IMR-90 (cell line): ENCODE results near the gene CFAP221. TPM values are rescaled to one million over a fixed set of nuclear protein-coding genes. Genes with fewer than 3 reads are reported as not detected.

Source experiments
- ATAC-seq: fragments of 200-7000 bp; cut with Tn5 transposase; 2 replicates; pipeline ENCODE4 v1.9.1; 2020; ENCODE audit warnings: low read depth, mild to moderate bottlenecking, moderate library complexity
- BruUV-seq: library from RNA; stranded (reverse); fragments of 400-500 nt; replicated peaks from 2 replicates; lab custom pipeline; 2021; lab: Mats Ljungman, UMichigan
- CTCF ChIA-PET: fragments of 300-600 bp; formaldehyde crosslinking; extraction: SDS; loops from one replicate; lab custom pipeline; 2021; ENCODE audit warnings: antibody characterized with exemption; lab: Yijun Ruan, JAX
- POLR2A ChIA-PET: fragments of 300-600 bp; sonication (Branson Sonifier 250); formaldehyde crosslinking; loops from one replicate; lab custom pipeline; 2022; ENCODE audit warnings: antibody characterized with exemption; ENCODE audit not compliant: unreplicated experiment; lab: Charles Lee
- DNase-seq: peaks from one replicate; pipeline ENCODE4 v3.0.0; 2013
- H2AFZ ChIP-seq: replicated peaks from 2 replicates; pipeline ENCODE3; 2013; ENCODE audit warnings: low read length, mild to moderate bottlenecking; ENCODE audit not compliant: poor library complexity
- H2AK5ac ChIP-seq: 2 replicates; pipeline ENCODE4 v1.6.1; 2013; ENCODE audit warnings: low read depth, low read length, inconsistent platforms
- H2AK9ac ChIP-seq: replicated peaks from 2 replicates; pipeline ENCODE3; 2013; ENCODE audit warnings: mild to moderate bottlenecking, low read depth, low read length, moderate library complexity; ENCODE audit not compliant: poor library complexity
- H2BK120ac ChIP-seq: 2 replicates; pipeline ENCODE4 v1.6.1; 2013; ENCODE audit warnings: low read depth, low read length, inconsistent platforms
- H2BK15ac ChIP-seq: 3 replicates; pipeline ENCODE4 v1.6.1; 2013; ENCODE audit warnings: low read depth, low read length, inconsistent platforms
- H2BK20ac ChIP-seq: 2 replicates; pipeline ENCODE4 v1.6.1; 2013; ENCODE audit warnings: low read depth, mild to moderate bottlenecking, inconsistent platforms, low read length, moderate library complexity
- H2BK5ac ChIP-seq: 2 replicates; pipeline ENCODE4 v1.6.1; 2013; ENCODE audit warnings: mild to moderate bottlenecking, low read depth, low read length, inconsistent platforms; ENCODE audit not compliant: poor library complexity, severe bottlenecking
- H3K14ac ChIP-seq: replicated peaks from 2 replicates; pipeline ENCODE4 v1.6.1; 2013; ENCODE audit warnings: low read depth, low read length, inconsistent platforms
- H3K18ac ChIP-seq: 2 replicates; pipeline ENCODE4 v1.6.1; 2013; ENCODE audit warnings: low read depth, low read length, control low read depth
- H3K23ac ChIP-seq: 2 replicates; pipeline ENCODE4 v1.6.1; 2013; ENCODE audit warnings: low read depth, low read length, inconsistent platforms
- H3K27ac ChIP-seq: 2 replicates; pipeline ENCODE4 v1.5.1; 2013; ENCODE audit warnings: mild to moderate bottlenecking, control low read depth, low read length; ENCODE audit not compliant: insufficient read depth
- H3K27me3 ChIP-seq: 2 replicates; pipeline ENCODE4 v1.6.1; 2013; ENCODE audit warnings: low read length; ENCODE audit not compliant: control insufficient read depth, insufficient read depth
- H3K36me3 ChIP-seq: 2 replicates; pipeline ENCODE4 v1.6.1; 2013; ENCODE audit warnings: low read length, mixed read lengths; ENCODE audit not compliant: control insufficient read depth, insufficient read depth
- H3K4ac ChIP-seq: 2 replicates; pipeline ENCODE4 v1.6.1; 2013; ENCODE audit warnings: low read depth, low read length, inconsistent platforms
- H3K4me1 ChIP-seq: 2 replicates; pipeline ENCODE4 v1.6.1; 2013; ENCODE audit warnings: low read length, mixed read lengths; ENCODE audit not compliant: control insufficient read depth, insufficient read depth
- H3K4me2 ChIP-seq: 2 replicates; pipeline ENCODE4 v1.6.1; 2013; ENCODE audit warnings: low read depth, mild to moderate bottlenecking, control low read depth, low read length, moderate library complexity
- H3K4me3 ChIP-seq: 2 replicates; pipeline ENCODE4 v1.5.1; 2013; ENCODE audit warnings: low read depth, mild to moderate bottlenecking, control low read depth, low read length, moderate library complexity; ENCODE audit not compliant: insufficient read depth
- H3K56ac ChIP-seq: 2 replicates; pipeline ENCODE4 v1.6.1; 2013; ENCODE audit warnings: low read length, inconsistent platforms; ENCODE audit not compliant: insufficient read depth; ENCODE audit errors: extremely low read depth
- H3K79me1 ChIP-seq, 2 experiments: 2 replicates each; pipeline ENCODE4 v1.6.1; 2013; ENCODE audit warnings: low read length in 2 of 2, inconsistent platforms in 1 of 2, low read depth in 1 of 2
- H3K9ac ChIP-seq: 2 replicates; pipeline ENCODE4 v1.6.1; 2013; ENCODE audit warnings: low read depth, low read length, control low read depth
- H3K9me1 ChIP-seq: 2 replicates; pipeline ENCODE4 v1.6.1; 2013; ENCODE audit warnings: low read length, inconsistent platforms; ENCODE audit not compliant: insufficient read depth
- H3K9me3 ChIP-seq: 2 replicates; pipeline ENCODE4 v1.6.1; 2013; ENCODE audit warnings: low read length; ENCODE audit not compliant: control insufficient read depth, insufficient read depth
- H4K20me1 ChIP-seq: 2 replicates; pipeline ENCODE4 v1.6.1; 2013; ENCODE audit warnings: low read length, inconsistent platforms; ENCODE audit not compliant: insufficient read depth
- H4K5ac ChIP-seq: 2 replicates; pipeline ENCODE4 v1.6.1; 2013; ENCODE audit warnings: mild to moderate bottlenecking, low read depth, low read length, control low read depth
- H4K8ac ChIP-seq, 2 experiments: 2 replicates each; pipeline ENCODE4 v1.6.1; 2013; ENCODE audit warnings: low read depth in 2 of 2, low read length in 2 of 2, control low read depth in 1 of 2, inconsistent platforms in 1 of 2
- H4K91ac ChIP-seq: 2 replicates; pipeline ENCODE4 v1.6.1; 2013; ENCODE audit warnings: low read depth, low read length, inconsistent platforms; ENCODE audit not compliant: insufficient read depth
- MAZ ChIP-seq: IDR thresholded peaks from 2 replicates; pipeline ENCODE4 v1.6.1; 2012; ENCODE audit warnings: low read depth, mild to moderate bottlenecking, low read length, improper control_type of control experiment, moderate library complexity, borderline replicate concordance
- RCOR1 ChIP-seq: IDR thresholded peaks from 2 replicates; pipeline ENCODE4 v1.6.1; 2012; ENCODE audit warnings: mild to moderate bottlenecking, low read length, improper control_type of control experiment; ENCODE audit not compliant: insufficient replicate concordance
- WGBS, 2 experiments: methylation state at CpG; one replicate each; pipeline versions ENCODE4 v1.1.5 to v1.1.7; 2013; ENCODE audit warnings: missing lambda C conversion rate in 2 of 2; ENCODE audit not compliant: insufficient read length in 1 of 2; ENCODE audit errors: extremely low coverage in 2 of 2; 5-methylcytosine and 5-hydroxymethylcytosine counted together
- dilution Hi-C: fragments of 300-500 bp; cut with HindIII; formaldehyde crosslinking; loops from one replicate; pipeline ENCODE4 v1.14.3; 2018; ENCODE audit warnings: low sequenced_read_pairs; ENCODE audit not compliant: unreplicated experiment
- in situ Hi-C: fragments of 300-500 bp; cut with MboI; formaldehyde crosslinking; loops from 3 replicates; pipeline ENCODE4 v1.14.3; 2019; ENCODE audit warnings: low sequenced_read_pairs, inconsistent platforms, mixed read lengths
- intact Hi-C: fragments of 100-400 bp; cut with micrococcal nuclease; formaldehyde crosslinking; loops from 2 replicates; pipeline ENCODE4 v1.10.0; 2022
- polyA plus RNA-seq, 3 experiments: library from polyadenylated mRNA; depleted of rRNA; stranded (reverse); fragments of >200 nt; gene quantifications; 2 replicates each; pipeline ENCODE4 v1.2.3, GENCODE V29; 2012; ENCODE audit warnings: low replicate concordance in 1 of 3
- total RNA-seq: library from RNA; depleted of rRNA; stranded (reverse); fragments of >200 nt; gene quantifications from 2 replicates; pipeline ENCODE4 v1.2.3, GENCODE V29; 2012

CFAP221 gene
- total and polyA plus RNA-seq, 2 of the 4 experiments (the other 2 are of a cell fraction) = not detected

DNA sequence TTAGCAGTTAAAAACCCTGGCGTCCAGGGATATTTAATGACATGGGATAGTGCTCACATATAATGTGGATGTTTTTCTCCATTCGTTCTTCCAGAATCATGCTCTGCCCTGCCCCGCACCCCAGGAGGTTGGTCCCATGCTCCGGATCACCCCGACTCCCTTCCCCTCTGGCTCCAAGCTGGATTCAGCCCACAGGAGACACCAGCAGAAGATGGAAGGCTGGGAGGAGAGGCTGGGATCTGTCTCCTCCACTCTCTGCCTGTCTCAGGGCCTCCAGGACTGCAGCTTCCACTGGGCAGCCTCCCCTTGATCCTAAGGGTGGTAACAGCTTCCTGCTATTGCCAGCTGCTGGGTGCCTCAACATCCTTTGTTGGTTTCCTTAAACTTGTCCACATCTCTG, 159.3 kb downstream of the CFAP221 start:
- ChIA-PET POLR2A (no interaction called here), CTCF (interaction anchor here (0.7 to 1.6 kb wide), 4 partner anchors 9 to 525 kb away, joined by 3 to 7 read pairs (median 4); no protein-coding TSS in a partner anchor)
- H2AFZ ChIP-seq = no peak overlapping the region
- H3K9me1 ChIP-seq = no peaks in the 10 kb centered on the region
- H3K4me3 ChIP-seq = no peak overlapping the region
- no peak overlapping the region for H3K23ac ChIP-seq
- no peaks in the 10 kb centered on the region for H3K4me1 ChIP-seq
- H2BK20ac ChIP-seq = no peak overlapping the region
- no peak overlapping the region for H4K8ac ChIP-seq
- H4K91ac ChIP-seq = no peak overlapping the region
- ATAC-seq (no peak), DNase-seq (no peak)
- H3K36me3 ChIP-seq = no peaks in the 10 kb centered on the region
- H3K4ac ChIP-seq = no peak overlapping the region
- H3K14ac ChIP-seq = no peak overlapping the region
- no peak for TF ChIP-seq MAZ
- no peak for TF ChIP-seq RCOR1
- no peak overlapping the region for H3K56ac ChIP-seq
- no peak overlapping the region for H3K18ac ChIP-seq
- no peaks in the 10 kb centered on the region for H3K79me1 ChIP-seq
- dilution Hi-C loops = no loop called here
- H3K9ac ChIP-seq = no peak overlapping the region
- intact Hi-C loops = loop anchor here (1.0 to 10.0 kb wide), 2 partner anchors 472 to 971 kb away; no protein-coding TSS in a partner anchor
- H3K4me2 ChIP-seq = no peak overlapping the region
- H3K9me3 ChIP-seq = peaks cover 5% of the 10 kb centered on the region; the same call in 1 of the 2 replicates
- in situ Hi-C loops = no loop called here
- H2AK5ac ChIP-seq = no peak overlapping the region
- H4K20me1 ChIP-seq = no peaks in the 10 kb centered on the region
- peaks cover 9% of the 10 kb centered on the region; the same call in 1 of the 2 replicates for H3K27me3 ChIP-seq
- no TSS peak for BruUV-seq
- H4K5ac ChIP-seq = no peak overlapping the region
- no peak overlapping the region for H2BK5ac ChIP-seq
- WGBS, 2 experiments = no CpG with 5 or more reads among the region's 5 CpGs
- H2BK15ac ChIP-seq = no peak overlapping the region
- no peak overlapping the region for H2AK9ac ChIP-seq
- no peak overlapping the region for H3K27ac ChIP-seq
- no peak overlapping the region for H2BK120ac ChIP-seq
